ENCODE data around the gene MYO1B.
A peak's percentile ranks its signal among the peaks of the same experiment; 100 is the strongest.

MYO1B gene

DNA sequence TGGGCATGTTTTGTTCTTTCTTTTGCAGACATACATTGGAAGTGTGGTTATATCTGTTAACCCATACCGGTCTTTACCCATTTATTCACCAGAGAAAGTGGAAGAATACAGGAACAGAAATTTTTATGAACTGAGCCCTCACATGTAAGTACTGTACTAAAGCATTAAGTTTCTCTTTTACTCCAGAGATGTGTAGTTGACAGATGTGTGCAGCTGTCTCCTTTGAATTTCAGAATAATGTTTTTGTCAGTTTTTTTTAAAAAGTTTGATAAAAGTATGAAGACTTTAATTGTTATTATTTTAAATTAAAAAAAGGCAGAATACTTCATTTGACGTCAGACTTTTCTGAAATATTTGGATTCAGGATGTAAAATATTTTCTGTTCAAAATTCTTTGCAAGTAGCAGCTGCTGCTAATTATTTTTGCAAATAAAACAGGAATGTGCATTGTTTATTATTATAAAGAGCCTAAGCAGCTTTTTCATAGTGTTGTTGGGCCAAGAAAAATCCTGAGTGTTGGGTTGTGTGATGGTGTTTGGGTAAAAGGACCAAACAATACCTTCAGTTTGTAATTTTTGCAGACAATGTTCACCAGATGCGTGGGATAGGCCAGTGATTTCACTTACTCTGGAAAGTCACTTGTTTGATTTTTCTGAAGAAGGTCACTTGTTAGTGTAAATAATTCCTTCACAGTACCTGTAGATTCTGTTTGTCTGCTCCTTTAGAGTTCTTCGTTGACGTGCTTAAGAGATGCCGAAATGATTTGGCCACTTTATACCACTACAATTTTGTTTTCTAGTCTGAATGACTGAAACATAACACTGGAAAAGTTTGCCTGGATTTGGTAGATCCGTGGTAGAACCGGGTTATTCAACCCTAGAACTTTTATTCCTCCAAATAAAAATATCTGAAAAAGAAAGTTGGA is 51.1 kb downstream of the MYO1B start:
- TF ChIP-seq, protein P1, sequence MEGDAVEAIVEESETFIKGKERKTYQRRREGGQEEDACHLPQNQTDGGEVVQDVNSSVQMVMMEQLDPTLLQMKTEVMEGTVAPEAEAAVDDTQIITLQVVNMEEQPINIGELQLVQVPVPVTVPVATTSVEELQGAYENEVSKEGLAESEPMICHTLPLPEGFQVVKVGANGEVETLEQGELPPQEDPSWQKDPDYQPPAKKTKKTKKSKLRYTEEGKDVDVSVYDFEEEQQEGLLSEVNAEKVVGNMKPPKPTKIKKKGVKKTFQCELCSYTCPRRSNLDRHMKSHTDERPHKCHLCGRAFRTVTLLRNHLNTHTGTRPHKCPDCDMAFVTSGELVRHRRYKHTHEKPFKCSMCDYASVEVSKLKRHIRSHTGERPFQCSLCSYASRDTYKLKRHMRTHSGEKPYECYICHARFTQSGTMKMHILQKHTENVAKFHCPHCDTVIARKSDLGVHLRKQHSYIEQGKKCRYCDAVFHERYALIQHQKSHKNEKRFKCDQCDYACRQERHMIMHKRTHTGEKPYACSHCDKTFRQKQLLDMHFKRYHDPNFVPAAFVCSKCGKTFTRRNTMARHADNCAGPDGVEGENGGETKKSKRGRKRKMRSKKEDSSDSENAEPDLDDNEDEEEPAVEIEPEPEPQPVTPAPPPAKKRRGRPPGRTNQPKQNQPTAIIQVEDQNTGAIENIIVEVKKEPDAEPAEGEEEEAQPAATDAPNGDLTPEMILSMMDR (IDR thresholded peaks at IDR 0.05; ENCODE audit: low read depth, low read length), result no peak
- peak; percentile 41 for DNase-seq (ENCODE audit: extremely low read depth, low read depth)

DNA sequence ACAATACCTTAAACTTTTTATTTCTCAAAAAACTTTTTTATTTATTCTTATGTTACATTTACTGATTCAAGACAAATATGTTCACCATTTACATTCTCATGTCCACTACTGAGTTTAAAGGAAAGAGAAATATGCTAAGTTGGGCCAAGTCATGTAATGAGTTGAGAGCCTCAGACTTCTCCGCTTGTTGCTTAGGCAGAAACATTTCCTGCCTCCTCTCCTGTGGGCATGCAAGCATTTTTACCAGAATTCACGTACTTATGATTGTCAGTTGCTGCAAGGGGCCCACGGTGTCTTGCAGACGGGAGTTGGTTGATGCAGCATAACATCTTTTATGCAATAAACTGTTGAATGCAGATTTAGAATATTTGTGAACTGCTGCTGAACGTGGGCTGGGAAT is 51.8 kb downstream of the MYO1B start:
- no peak for DNase-seq (ENCODE audit: extremely low read depth, low read depth)
- TF ChIP-seq, protein P1 (IDR thresholded peaks at IDR 0.05; ENCODE audit: low read depth, low read length), result no peak

DNA sequence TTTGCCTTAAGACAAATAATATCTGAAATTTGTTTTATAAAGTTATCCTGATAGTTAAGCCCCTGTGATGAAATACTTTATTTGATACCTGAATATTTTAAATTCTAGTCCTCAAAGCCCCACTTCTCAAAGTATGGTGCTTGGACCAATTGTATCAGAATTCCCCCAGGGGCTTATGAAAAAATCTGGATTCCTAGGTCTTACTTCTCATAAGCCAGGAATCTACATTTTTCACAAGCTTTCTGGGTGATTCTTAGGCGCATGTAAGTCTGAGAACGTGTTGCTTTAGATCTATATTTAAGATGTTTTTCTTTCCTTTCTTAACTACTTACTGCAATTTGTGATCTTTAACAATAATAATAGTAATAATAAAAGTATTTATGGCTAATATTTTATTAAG is 53.1 kb downstream of the MYO1B start:
- DNase-seq (ENCODE audit: extremely low read depth, low read depth), result no peak

DNA sequence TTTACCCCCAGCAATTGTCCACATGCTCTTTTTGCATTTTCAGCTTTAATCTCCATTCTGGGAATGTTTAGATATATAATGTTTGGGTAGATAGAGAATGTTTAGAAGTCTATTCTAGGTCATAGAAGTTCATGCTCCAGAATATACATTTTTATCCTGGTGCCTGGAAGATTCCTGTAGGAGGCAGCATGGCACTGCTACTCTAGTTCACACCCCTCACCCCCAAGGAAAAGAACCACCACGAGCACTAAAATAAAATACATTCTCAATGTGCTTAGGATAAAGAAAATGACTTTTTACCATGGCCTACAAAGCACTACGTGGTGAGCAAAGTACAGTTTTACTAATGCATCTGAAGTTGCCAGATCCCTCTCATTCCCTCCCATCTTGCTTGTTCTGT is 53.8 kb downstream of the MYO1B start:
- TF ChIP-seq, protein P1 (IDR thresholded peaks at IDR 0.05; ENCODE audit: low read depth, low read length), result peak; percentile 14
- no peak for DNase-seq (ENCODE audit: extremely low read depth, low read depth)

More for the DNA sequence above, 53.1 kb downstream of the MYO1B start:
- TF ChIP-seq, protein P1 (IDR thresholded peaks at IDR 0.05; ENCODE audit: low read depth, low read length), result no peak

DNA sequence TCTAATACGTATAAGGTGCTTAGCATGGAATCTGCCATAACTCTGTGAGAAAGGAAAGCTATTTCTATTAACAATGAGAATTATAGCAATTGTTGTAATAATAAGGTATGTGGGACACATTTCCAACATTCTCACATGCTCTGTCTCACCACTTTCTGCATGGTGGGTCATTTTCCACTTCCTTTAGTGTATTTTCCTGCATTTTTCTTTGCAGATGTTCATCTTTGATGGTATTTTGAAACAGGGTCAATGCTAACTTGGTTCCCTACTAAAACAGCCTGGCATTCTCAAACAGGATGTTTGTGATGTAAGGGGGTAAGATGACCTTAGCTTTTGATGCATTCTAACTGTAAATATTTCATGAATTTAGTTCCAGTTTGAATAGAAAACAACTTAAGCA is 54.7 kb downstream of the MYO1B start:
- TF ChIP-seq, protein P1 (IDR thresholded peaks at IDR 0.05; ENCODE audit: low read depth, low read length), result no peak
- DNase-seq (ENCODE audit: extremely low read depth, low read depth), result no peak

DNA sequence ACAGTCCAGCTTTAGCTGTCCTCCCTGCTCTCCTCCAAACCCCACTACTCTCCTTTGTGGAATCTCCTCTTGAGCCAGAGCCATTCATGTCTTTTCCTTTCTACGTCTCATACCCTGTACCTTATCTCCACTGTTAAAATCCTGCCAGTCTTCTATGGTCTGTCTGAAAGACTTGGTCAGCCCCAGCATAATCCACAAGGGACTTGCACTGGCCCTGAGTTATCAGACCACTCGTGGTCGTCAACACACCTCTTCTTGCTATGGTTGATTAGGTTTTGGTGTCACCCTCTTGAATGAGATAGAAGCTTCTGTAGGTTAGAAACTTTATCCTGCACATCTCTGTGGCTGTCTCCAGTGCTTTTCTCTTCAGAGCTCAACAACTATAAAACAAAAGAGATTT is 56.8 kb downstream of the MYO1B start:
- no peak for DNase-seq (ENCODE audit: extremely low read depth, low read depth)
- TF ChIP-seq, protein P1 (IDR thresholded peaks at IDR 0.05; ENCODE audit: low read depth, low read length), result no peak

DNA sequence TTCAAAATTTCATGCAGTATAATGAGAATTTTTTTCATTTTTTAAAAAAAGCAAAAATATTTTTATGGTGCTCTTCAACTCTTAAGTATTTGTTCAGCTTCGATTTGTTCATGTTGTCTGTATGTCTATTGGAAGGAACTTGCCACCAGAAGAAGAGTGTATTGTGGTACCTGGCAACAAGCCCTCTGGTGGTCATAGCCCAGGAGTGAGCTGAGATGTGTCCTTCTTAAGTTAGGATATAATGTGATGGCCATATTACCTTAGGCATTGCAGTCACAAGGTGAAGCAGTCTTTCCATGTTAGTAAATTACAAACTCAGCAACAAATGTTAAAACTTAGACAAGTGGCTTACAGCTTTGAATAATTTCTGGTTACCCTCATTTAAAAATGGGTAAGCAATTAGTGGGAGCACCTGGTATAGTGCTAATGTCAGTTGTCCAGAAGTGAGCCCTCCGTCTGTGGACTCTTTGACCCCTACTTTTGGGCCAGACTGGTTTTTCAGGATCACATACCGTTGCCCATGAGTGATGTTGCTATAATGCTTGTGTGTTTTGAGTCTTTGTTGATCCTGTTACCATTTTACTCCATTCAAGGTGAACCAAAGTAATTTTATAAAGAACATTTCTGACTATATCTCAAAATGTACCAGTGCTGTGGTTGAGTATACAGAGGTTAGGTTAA is 57.4 kb downstream of the MYO1B start:
- DNase-seq (ENCODE audit: extremely low read depth, low read depth), result no peak
- TF ChIP-seq, protein P1 (IDR thresholded peaks at IDR 0.05; ENCODE audit: low read depth, low read length), result no peak
